Nephron (organoid): Measurements from ENCODE around the gene BSG.

Experiments
- H3K27ac Mint-ChIP-seq, 3 experiments: 2 replicates each; pipeline ENCODE4 v1.8.0; 2020; ENCODE audit warnings: mixed read lengths in 3 of 3, mild to moderate bottlenecking in 2 of 3, moderate library complexity in 1 of 3
- H3K27me3 Mint-ChIP-seq: 2 replicates; pipeline ENCODE4 v1.8.0; 2021; ENCODE audit warnings: low read depth, mild to moderate bottlenecking, moderate library complexity, mixed read lengths
- H3K36me3 Mint-ChIP-seq: 2 replicates; pipeline ENCODE4 v1.8.0; 2020; ENCODE audit warnings: low read depth, mixed read lengths
- H3K4me1 Mint-ChIP-seq: 2 replicates; pipeline ENCODE4 v1.8.0; 2020; ENCODE audit warnings: mixed read lengths
- H3K4me3 Mint-ChIP-seq, 3 experiments: 2 replicates each; pipeline ENCODE4 v1.8.0; 2020; ENCODE audit warnings: mild to moderate bottlenecking in 3 of 3, mixed read lengths in 3 of 3, moderate library complexity in 2 of 3
- H3K9me3 Mint-ChIP-seq: 2 replicates; pipeline ENCODE4 v1.8.0; 2020; ENCODE audit warnings: mixed read lengths
- TF ChIP-seq, protein P1 (sequence below), 3 experiments: fragments of 200-600 bp; sonication (generic); IDR thresholded peaks; one replicate each; pipeline ENCODE4 v1.5.0; 2021; ENCODE audit warnings: antibody characterized with exemption in 3 of 3; ENCODE audit not compliant: unreplicated experiment in 3 of 3

BSG gene

DNA sequence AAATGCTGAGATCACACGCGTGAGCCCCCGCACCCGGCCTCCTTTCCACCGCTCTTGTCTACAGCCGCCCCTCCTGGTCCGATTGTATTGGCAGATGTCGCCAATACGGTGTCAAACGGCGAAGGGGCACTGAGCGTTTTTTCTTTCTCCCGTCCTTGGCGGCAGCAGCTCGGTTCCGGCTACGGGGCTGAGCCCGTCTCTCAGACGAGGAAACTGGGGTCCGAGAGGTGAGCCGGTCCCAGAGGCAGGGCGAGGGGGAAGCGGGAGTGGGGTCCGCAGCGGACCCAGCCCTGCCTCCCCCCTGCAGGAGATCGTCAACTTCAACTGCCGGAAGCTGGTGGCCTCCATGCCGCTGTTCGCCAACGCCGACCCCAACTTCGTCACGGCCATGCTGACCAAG is 40.5 kb downstream of the BSG start:
- TF ChIP-seq, protein P1, sequence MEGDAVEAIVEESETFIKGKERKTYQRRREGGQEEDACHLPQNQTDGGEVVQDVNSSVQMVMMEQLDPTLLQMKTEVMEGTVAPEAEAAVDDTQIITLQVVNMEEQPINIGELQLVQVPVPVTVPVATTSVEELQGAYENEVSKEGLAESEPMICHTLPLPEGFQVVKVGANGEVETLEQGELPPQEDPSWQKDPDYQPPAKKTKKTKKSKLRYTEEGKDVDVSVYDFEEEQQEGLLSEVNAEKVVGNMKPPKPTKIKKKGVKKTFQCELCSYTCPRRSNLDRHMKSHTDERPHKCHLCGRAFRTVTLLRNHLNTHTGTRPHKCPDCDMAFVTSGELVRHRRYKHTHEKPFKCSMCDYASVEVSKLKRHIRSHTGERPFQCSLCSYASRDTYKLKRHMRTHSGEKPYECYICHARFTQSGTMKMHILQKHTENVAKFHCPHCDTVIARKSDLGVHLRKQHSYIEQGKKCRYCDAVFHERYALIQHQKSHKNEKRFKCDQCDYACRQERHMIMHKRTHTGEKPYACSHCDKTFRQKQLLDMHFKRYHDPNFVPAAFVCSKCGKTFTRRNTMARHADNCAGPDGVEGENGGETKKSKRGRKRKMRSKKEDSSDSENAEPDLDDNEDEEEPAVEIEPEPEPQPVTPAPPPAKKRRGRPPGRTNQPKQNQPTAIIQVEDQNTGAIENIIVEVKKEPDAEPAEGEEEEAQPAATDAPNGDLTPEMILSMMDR (IDR thresholded peaks at IDR 0.05; ENCODE audit: unreplicated experiment in 3 of 3) = no peak
- Mint-ChIP-seq H3K27me3 (no peaks in the 10 kb centered on the region), H3K9me3 (no peaks in the 10 kb centered on the region), H3K27ac (no peak overlapping the region), H3K4me1 (peaks cover 11% of the 10 kb centered on the region), H3K36me3 (peaks cover 24% of the 10 kb centered on the region), H3K4me3 (no peak overlapping the region)

DNA sequence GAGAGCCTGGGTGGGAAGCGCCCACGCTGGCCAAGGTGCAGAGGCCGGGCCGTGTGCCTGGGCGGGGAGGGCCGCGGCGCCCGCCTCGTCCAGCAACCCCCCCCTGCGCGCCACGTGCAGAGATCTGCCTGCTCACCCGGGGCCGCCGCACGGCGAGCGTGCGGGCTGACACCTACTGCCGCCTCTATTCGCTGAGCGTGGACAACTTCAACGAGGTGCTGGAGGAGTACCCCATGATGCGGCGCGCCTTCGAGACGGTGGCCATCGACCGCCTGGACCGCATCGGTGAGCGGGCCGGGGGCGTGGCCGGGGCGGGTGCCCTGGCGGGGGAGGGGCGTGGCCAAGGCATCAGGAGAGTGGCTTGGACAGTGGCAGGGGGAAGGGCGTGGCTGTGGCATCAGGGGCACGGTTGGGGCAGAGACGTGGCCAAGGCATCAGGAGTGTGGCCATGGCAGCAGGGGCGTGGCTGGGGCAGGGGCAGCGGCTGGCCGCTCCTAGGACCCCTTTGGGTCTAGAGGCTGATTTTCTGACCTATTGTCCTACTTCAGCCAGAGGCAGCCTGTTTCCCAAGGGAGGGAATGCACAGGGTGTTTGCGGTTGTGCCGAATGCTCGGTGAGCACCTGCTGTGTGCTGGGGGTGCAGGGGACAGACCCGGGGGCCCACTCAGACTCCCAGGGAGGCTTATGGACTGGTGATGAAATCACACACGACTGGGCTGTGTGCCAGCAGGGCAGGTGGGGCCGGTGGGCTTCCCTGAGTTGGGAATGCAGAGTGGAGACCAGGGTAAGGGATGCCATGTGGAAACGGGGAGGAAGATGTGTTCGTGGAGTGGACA is 41.6 kb downstream of the BSG start:
- TF ChIP-seq, protein P1 (IDR thresholded peaks at IDR 0.05; ENCODE audit: unreplicated experiment in 3 of 3) = no peak

DNA sequence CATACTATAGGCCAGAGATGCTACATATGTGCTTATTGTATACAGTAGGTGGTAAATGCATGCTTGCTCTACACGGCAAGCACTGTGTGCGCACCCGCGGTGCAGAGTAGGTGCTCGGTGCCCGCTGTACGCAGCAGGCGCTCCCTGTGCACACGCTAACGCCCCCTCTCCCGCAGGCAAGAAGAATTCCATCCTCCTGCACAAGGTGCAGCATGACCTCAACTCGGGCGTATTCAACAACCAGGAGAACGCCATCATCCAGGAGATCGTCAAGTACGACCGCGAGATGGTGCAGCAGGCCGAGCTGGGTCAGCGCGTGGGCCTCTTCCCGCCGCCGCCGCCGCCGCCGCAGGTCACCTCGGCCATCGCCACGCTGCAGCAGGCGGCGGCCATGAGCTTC is 43.2 kb downstream of the BSG start:
- Mint-ChIP-seq H3K9me3 (no peaks in the 10 kb centered on the region), H3K27ac (no peak overlapping the region), H3K4me1 (peaks cover 11% of the 10 kb centered on the region), H3K27me3 (no peaks in the 10 kb centered on the region), H3K36me3 (peaks cover 35% of the 10 kb centered on the region), H3K4me3 (no peak overlapping the region)
- TF ChIP-seq, protein P1 (IDR thresholded peaks at IDR 0.05; ENCODE audit: unreplicated experiment in 3 of 3) = no peak

More for the DNA sequence above, 41.6 kb downstream of the BSG start:
- peaks cover 11% of the 10 kb centered on the region for H3K4me1 Mint-ChIP-seq
- peaks cover 29% of the 10 kb centered on the region for H3K36me3 Mint-ChIP-seq
- no peaks in the 10 kb centered on the region for H3K9me3 Mint-ChIP-seq
- no peaks in the 10 kb centered on the region for H3K27me3 Mint-ChIP-seq
- no peak overlapping the region for H3K27ac Mint-ChIP-seq
- H3K4me3 Mint-ChIP-seq = no peak overlapping the region

DNA sequence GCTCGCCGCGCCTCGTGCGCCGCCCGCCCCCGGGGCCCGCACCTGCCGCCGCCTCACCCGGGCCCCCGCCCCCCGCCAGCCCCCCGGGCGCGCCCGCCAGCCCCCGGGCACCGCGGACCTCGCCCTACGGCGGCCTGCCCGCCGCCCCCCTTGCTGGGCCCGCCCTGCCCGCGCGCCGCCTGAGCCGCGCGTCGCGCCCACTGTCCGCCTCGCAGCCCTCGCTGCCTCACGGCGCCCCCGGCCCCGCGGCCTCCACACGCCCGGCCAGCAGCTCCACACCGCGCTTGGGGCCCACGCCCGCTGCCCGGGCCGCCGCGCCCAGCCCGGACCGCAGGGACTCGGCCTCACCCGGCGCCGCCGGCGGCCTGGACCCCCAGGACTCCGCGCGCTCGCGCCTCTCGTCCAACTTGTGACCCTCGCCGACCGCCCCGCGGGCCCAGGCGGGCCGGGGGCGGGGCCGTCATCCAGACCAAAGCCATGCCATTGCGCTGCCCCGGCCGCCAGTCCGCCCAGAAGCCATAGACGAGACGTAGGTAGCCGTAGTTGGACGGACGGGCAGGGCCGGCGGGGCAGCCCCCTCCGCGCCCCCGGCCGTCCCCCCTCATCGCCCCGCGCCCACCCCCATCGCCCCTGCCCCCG is 43.8 kb downstream of the BSG start:
- Mint-ChIP-seq H3K27me3 (no peaks in the 10 kb centered on the region), H3K9me3 (no peaks in the 10 kb centered on the region), H3K27ac (no peak overlapping the region), H3K36me3 (peaks cover 35% of the 10 kb centered on the region), H3K4me3 (no peak overlapping the region), H3K4me1 (peaks cover 5% of the 10 kb centered on the region)
- TF ChIP-seq, protein P1 (IDR thresholded peaks at IDR 0.05; ENCODE audit: unreplicated experiment in 3 of 3) = no peak

DNA sequence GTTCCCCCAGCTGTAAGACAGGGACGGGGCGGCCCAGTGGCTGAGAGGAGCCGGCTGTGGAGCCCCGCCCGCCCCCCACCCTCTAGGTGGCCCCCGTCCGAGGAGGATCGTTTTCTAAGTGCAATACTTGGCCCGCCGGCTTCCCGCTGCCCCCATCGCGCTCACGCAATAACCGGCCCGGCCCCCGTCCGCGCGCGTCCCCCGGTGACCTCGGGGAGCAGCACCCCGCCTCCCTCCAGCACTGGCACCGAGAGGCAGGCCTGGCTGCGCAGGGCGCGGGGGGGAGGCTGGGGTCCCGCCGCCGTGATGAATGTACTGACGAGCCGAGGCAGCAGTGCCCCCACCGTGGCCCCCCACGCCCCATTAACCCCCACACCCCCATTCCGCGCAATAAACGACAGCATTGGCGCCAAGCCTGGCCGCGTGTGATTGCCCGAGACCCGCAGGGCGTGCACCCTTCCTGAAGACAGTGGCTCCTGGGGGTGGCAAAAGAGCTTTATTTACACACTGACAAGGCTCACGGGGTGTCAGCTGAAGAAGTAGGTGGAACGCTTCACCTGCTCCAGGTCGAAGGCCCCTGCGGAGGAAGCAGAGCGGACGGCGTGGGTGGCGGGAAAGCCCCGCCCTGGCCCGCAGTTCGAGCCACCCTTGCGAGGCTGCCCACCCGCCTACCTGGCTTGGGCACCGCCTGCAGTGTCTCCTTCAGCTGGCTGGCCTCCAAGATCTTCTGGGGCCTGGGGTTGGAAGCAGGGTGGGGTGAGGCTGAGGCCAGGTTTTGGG is 44.5 kb downstream of the BSG start:
- Mint-ChIP-seq H3K27ac (no peak overlapping the region), H3K4me1 (no peaks in the 10 kb centered on the region), H3K27me3 (no peaks in the 10 kb centered on the region), H3K9me3 (no peaks in the 10 kb centered on the region), H3K4me3 (no peak overlapping the region), H3K36me3 (peaks cover 35% of the 10 kb centered on the region)
- TF ChIP-seq, protein P1 (IDR thresholded peaks at IDR 0.05; ENCODE audit: unreplicated experiment in 3 of 3) = no peak
